Measurements from ENCODE around the gene OGFOD1. TPM values are rescaled to one million over a fixed set of nuclear protein-coding genes. Genes with fewer than 3 reads are reported as not detected.

OGFOD1 gene
- total and polyA plus RNA-seq, 2 experiments from 2014 or later, result 74.5 to 76.3 TPM

- H3K79me2 ChIP-seq (replicated peaks; ENCODE audit: insufficient read depth), result peaks cover 85% of the 10 kb centered on the region
Observed at GRCh38 chr16:56417138-56417537, 34.2 kb upstream of the OGFOD1 start.

More at GRCh38 chr16:56417138-56417537, 34.2 kb upstream of the OGFOD1 start:
- no peaks in the 10 kb centered on the region for H3K36me3 ChIP-seq (ENCODE audit: insufficient read depth)
- peaks cover 17% of the 10 kb centered on the region for H4K20me1 ChIP-seq (replicated peaks; ENCODE audit: insufficient read depth)
- H3K4me2 ChIP-seq, result no peak overlapping the region
- no peaks in the 10 kb centered on the region for H3K27me3 ChIP-seq (ENCODE audit: insufficient read depth)
- Mint-ChIP-seq H3K27me3 (ENCODE audit: insufficient read depth, low read depth, poor library complexity) (peaks cover 6% of the 10 kb centered on the region), H3K4me3 (no peak overlapping the region), H3K4me1 (peaks cover 30% of the 10 kb centered on the region), H3K36me3 (ENCODE audit: low read depth) (peaks cover 3% of the 10 kb centered on the region), H3K27ac (no peak overlapping the region), H3K9me3 (no peaks in the 10 kb centered on the region)
- H3K4me3 ChIP-seq, result no peak overlapping the region
- H3K9me2 ChIP-seq (ENCODE audit: insufficient read depth), result peaks cover 2% of the 10 kb centered on the region; the same call in 1 of the 2 replicates
- H3K4me1 ChIP-seq (ENCODE audit: insufficient read depth), result peaks cover 30% of the 10 kb centered on the region
- TF ChIP-seq POLR2AphosphoS5 (IDR thresholded peaks at IDR 0.05; ENCODE audit: low read depth) (no peak), CREB1 (CRISPR knock-in tag; IDR thresholded peaks at IDR 0.05; ENCODE audit: low read depth) (no peak), STAT1 (IDR thresholded peaks at IDR 0.05; ENCODE audit: unreplicated experiment) (no peak), REST (IDR thresholded peaks at IDR 0.05; ENCODE audit: unreplicated experiment) (no peak)
- TF ChIP-seq, protein P1, sequence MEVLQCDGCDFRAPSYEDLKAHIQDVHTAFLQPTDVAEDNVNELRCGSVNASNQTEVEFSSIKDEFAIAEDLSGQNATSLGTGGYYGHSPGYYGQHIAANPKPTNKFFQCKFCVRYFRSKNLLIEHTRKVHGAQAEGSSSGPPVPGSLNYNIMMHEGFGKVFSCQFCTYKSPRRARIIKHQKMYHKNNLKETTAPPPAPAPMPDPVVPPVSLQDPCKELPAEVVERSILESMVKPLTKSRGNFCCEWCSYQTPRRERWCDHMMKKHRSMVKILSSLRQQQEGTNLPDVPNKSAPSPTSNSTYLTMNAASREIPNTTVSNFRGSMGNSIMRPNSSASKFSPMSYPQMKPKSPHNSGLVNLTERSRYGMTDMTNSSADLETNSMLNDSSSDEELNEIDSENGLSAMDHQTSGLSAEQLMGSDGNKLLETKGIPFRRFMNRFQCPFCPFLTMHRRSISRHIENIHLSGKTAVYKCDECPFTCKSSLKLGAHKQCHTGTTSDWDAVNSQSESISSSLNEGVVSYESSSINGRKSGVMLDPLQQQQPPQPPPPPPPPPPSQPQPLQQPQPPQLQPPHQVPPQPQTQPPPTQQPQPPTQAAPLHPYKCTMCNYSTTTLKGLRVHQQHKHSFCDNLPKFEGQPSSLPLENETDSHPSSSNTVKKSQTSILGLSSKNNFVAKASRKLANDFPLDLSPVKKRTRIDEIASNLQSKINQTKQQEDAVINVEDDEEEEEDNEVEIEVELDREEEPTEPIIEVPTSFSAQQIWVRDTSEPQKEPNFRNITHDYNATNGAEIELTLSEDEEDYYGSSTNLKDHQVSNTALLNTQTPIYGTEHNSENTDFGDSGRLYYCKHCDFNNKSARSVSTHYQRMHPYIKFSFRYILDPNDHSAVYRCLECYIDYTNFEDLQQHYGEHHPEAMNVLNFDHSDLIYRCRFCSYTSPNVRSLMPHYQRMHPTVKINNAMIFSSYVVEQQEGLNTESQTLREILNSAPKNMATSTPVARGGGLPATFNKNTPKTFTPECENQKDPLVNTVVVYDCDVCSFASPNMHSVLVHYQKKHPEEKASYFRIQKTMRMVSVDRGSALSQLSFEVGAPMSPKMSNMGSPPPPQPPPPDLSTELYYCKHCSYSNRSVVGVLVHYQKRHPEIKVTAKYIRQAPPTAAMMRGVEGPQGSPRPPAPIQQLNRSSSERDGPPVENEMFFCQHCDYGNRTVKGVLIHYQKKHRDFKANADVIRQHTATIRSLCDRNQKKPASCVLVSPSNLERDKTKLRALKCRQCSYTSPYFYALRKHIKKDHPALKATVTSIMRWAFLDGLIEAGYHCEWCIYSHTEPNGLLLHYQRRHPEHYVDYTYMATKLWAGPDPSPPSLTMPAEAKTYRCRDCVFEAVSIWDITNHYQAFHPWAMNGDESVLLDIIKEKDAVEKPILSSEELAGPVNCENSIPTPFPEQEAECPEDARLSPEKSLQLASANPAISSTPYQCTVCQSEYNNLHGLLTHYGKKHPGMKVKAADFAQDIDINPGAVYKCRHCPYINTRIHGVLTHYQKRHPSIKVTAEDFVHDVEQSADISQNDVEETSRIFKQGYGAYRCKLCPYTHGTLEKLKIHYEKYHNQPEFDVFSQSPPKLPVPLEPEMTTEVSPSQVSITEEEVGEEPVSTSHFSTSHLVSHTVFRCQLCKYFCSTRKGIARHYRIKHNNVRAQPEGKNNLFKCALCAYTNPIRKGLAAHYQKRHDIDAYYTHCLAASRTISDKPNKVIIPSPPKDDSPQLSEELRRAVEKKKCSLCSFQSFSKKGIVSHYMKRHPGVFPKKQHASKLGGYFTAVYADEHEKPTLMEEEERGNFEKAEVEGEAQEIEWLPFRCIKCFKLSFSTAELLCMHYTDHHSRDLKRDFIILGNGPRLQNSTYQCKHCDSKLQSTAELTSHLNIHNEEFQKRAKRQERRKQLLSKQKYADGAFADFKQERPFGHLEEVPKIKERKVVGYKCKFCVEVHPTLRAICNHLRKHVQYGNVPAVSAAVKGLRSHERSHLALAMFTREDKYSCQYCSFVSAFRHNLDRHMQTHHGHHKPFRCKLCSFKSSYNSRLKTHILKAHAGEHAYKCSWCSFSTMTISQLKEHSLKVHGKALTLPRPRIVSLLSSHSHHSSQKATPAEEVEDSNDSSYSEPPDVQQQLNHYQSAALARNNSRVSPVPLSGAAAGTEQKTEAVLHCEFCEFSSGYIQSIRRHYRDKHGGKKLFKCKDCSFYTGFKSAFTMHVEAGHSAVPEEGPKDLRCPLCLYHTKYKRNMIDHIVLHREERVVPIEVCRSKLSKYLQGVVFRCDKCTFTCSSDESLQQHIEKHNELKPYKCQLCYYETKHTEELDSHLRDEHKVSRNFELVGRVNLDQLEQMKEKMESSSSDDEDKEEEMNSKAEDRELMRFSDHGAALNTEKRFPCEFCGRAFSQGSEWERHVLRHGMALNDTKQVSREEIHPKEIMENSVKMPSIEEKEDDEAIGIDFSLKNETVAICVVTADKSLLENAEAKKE (CRISPR knock-in tag; IDR thresholded peaks at IDR 0.05), result no peak
- H3F3A ChIP-seq (replicated peaks; ENCODE audit: low read depth), result no peaks in the 10 kb centered on the region
- no peak overlapping the region for H2AFZ ChIP-seq
- DNase-seq (ENCODE audit: low spot score) (no peak), ATAC-seq (no peak)
- H3K27ac ChIP-seq (ENCODE audit: low read depth), result no peak overlapping the region
